ENCODE results near the gene STX18. TPM values are rescaled to one million over a fixed set of nuclear protein-coding genes. Genes with fewer than 3 reads are reported as not detected.

The STX18 gene
- total and polyA plus RNA-seq, 2 of the 13 experiments (the other 11 are each of a cell fraction or from before 2014, with no cell fraction given), result 23.9 to 37.1 TPM

DNA sequence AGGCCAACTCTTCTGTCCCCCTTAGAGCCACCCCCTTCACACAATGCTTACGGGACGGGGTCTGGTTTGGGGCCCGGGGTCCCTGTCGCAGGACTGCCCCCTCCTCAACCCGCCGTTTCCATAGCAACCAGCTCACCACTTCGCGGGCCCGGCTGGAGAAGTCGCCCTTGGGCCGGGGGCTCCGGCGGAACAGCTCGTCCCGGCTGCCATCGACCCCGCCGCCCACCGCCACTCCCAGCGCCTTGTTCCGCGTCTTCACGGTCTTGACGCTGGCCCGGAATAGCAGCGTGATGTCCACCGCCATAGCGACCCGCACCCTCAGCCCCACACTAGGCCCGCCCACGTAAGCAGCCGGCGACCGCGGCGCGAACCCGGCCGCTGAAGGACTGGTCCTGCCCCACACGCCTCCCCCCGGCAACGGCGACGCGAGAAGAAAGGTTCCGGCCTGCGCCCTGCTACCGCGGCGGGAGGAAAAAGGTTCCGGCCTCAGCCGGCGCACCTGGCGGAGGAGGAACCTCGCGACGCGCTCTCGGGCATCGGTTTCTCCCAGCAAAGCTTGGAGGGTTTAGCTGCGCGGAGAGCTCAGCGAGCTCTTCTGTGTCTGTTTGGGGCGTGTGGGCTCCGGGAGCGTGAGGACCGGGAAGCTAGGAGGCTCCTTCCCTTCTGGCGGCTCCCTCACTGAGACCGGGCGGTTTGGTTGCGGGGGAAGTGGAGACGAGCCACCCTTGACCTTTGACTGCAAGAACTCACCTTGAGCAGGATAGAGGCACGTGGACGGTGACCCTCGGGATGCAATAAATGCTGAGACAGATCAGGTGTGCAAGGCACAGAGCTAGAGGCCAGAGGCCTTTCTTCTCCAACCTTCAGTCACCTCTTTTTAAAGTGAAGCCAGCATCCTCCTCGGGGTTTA is at the start of gene STX18 (continued):
- peak; percentile 90 for TF ChIP-seq ZNF800 (CRISPR knock-in tag; IDR thresholded peaks at IDR 0.05)
- TF ChIP-seq, protein P1, sequence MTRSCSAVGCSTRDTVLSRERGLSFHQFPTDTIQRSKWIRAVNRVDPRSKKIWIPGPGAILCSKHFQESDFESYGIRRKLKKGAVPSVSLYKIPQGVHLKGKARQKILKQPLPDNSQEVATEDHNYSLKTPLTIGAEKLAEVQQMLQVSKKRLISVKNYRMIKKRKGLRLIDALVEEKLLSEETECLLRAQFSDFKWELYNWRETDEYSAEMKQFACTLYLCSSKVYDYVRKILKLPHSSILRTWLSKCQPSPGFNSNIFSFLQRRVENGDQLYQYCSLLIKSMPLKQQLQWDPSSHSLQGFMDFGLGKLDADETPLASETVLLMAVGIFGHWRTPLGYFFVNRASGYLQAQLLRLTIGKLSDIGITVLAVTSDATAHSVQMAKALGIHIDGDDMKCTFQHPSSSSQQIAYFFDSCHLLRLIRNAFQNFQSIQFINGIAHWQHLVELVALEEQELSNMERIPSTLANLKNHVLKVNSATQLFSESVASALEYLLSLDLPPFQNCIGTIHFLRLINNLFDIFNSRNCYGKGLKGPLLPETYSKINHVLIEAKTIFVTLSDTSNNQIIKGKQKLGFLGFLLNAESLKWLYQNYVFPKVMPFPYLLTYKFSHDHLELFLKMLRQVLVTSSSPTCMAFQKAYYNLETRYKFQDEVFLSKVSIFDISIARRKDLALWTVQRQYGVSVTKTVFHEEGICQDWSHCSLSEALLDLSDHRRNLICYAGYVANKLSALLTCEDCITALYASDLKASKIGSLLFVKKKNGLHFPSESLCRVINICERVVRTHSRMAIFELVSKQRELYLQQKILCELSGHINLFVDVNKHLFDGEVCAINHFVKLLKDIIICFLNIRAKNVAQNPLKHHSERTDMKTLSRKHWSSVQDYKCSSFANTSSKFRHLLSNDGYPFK (CRISPR knock-in tag; IDR thresholded peaks at IDR 0.05; ENCODE audit: borderline replicate concordance), result peak; percentile 96
- peak; percentile 4; the same call in 1 of the 2 replicates for TF ChIP-seq ZNF629 (CRISPR knock-in tag; conservative IDR thresholded peaks at IDR 0.05)
- peak; percentile 99 for TF ChIP-seq ZNF816 (CRISPR knock-in tag; IDR thresholded peaks at IDR 0.05; ENCODE audit: borderline replicate concordance)

GRCh38 chr4:4591071-4591470 is 49.2 kb upstream of the STX18 start:
- Histone ChIP-seq H3K4me2 (ENCODE audit: low read depth, low read length) (no peak overlapping the region), H3K9me3 (ENCODE audit: low read length) (peaks cover 12% of the 10 kb centered on the region), H3K4me3 (replicated peaks in 1 of 3; ENCODE audit: insufficient read depth in 1 of 3, low read depth in 2 of 3, low read length in 3 of 3) (no peak overlapping the region), H3K36me3 (replicated peaks in 1 of 2; ENCODE audit: control insufficient read depth in 1 of 2, insufficient read depth in 2 of 2, low read length in 2 of 2) (peaks cover 2 to 4% of the 10 kb centered on the region in 2 experiments; a peak in 2 of 5 replicates), H3K27me3 (ENCODE audit: control insufficient read depth in 1 of 2, insufficient read depth in 2 of 2, low read length in 2 of 2) (no peaks in the 10 kb centered on the region), H3K79me2 (ENCODE audit: insufficient read depth, low read length) (no peaks in the 10 kb centered on the region), H3K27ac (ENCODE audit: extremely low read length, insufficient read depth, low read length) (no peak overlapping the region), H4K20me1 (ENCODE audit: insufficient read depth, low read length) (no peaks in the 10 kb centered on the region), H2AFZ (ENCODE audit: low read length) (no peak overlapping the region), H3K9ac (ENCODE audit: insufficient read depth, low read depth, low read length) (no peak overlapping the region), H3K4me1 (ENCODE audit: insufficient read depth, low read length) (no peaks in the 10 kb centered on the region)
- CTCF ChIA-PET (ENCODE audit: low intra/inter-chr PET ratio, low total read pairs), result no interaction called here
- intact Hi-C loops (cut with micrococcal nuclease; ENCODE audit: unreplicated experiment) (no loop called here), in situ Hi-C loops (cut with HindIII; ENCODE audit: extremely low pct_ligation_motif_present, low pct_unique_long_range_greater_than_20kb) (no loop called here)
- TF ChIP-seq KAT2B (IDR thresholded peaks at IDR 0.05; ENCODE audit: borderline replicate concordance, low read depth, low read length), result no peak
- no peak for TF ChIP-seq CBX5 (CRISPR knock-in tag; IDR thresholded peaks at IDR 0.05; ENCODE audit: borderline replicate concordance)
- TF ChIP-seq, protein P2, sequence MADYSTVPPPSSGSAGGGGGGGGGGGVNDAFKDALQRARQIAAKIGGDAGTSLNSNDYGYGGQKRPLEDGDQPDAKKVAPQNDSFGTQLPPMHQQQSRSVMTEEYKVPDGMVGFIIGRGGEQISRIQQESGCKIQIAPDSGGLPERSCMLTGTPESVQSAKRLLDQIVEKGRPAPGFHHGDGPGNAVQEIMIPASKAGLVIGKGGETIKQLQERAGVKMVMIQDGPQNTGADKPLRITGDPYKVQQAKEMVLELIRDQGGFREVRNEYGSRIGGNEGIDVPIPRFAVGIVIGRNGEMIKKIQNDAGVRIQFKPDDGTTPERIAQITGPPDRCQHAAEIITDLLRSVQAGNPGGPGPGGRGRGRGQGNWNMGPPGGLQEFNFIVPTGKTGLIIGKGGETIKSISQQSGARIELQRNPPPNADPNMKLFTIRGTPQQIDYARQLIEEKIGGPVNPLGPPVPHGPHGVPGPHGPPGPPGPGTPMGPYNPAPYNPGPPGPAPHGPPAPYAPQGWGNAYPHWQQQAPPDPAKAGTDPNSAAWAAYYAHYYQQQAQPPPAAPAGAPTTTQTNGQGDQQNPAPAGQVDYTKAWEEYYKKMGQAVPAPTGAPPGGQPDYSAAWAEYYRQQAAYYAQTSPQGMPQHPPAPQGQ (CRISPR knock-in tag; IDR thresholded peaks at IDR 0.05; ENCODE audit: borderline replicate concordance), result no peak
- DNase-seq (ENCODE audit: low spot score), result no peak
- no peak for ATAC-seq
- BruUV-seq (replicated peaks), result no TSS peak
- FAIRE-seq, result no peak
- POLR2A ChIA-PET, result no interaction called here
- WGBS (ENCODE audit: low lambda C conversion rate), result 99% methylated on average over 4 of the region's 4 CpGs

All from HepG2 (cell line).